GM21786 (cell line): ENCODE results near the gene IGSF23.
"Not testable (repeated sequence)": the region's sequence is repeated elsewhere in the genome, so short reads cannot be mapped to it uniquely, and the experiment has no call there.

Experiments
- ATAC-seq: cut with Tn5 transposase; IDR thresholded peaks from one replicate; pipeline ENCODE4 v1.9.1; 2021; ENCODE audit not compliant: unreplicated experiment

IGSF23 gene

DNA sequence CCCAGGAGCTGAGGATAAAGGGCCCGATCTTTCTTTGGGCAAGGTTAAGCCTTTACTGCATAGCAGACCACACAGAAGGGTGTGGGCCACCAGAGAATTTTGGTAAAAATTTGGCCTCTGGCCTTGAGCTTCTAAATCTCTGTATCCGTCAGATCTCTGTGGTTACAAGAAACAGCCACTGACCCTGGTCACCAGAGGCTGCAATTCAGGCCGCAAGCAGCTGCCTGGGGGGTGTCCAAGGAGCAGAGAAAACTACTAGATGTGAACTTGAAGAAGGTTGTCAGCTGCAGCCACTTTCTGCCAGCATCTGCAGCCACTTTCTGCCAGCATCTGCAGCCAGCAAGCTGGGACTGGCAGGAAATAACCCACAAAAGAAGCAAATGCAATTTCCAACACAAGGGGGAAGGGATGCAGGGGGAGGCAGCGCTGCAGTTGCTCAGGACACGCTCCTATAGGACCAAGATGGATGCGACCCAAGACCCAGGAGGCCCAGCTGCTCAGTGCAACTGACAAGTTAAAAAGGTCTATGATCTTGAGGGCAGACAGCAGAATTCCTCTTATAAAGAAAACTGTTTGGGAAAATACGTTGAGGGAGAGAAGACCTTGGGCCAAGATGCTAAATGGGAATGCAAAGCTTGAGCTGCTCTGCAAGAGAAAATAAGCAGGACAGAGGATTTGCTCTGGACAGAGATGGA, 49.5 kb downstream of the IGSF23 start:
- ATAC-seq = no peak

DNA sequence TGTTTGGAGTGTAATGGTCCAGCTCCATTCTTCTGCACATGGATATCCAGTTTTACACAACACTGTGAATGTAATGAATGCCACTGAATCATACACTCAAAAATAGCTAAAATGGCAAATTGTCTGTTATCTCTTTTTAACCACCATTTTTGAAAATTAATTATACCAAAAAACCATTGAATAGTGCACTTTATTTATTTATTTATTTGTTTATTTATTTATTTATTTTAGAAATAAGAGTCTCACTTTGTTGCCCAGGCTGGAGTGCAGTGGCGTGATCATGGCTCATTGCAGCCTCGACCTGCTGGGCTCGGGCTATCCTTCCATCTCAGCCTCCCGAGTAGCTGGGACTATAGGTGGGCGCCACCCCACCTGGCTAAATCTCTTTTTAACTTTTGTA, 50.6 kb downstream of the IGSF23 start:
- no peak for ATAC-seq

DNA sequence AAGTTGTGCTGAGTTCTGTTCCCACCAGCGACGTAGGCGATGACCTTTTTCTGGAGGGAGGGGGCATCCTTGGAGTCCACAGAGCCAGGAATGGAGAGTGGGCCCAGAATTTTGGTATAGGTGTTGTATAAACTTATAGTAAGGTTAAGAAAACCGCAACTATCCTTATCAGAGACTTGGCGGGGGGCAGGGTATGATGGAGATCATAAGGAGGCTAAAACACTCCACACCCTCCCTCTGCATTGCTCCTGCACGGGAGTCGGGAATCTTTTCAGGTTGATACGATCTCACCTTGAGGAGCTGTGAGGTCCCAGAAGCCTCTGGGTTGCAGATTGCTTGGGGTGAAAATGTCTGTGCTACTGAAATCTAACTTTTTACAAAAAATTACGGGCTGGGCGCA, 51.6 kb downstream of the IGSF23 start:
- ATAC-seq = no peak

DNA sequence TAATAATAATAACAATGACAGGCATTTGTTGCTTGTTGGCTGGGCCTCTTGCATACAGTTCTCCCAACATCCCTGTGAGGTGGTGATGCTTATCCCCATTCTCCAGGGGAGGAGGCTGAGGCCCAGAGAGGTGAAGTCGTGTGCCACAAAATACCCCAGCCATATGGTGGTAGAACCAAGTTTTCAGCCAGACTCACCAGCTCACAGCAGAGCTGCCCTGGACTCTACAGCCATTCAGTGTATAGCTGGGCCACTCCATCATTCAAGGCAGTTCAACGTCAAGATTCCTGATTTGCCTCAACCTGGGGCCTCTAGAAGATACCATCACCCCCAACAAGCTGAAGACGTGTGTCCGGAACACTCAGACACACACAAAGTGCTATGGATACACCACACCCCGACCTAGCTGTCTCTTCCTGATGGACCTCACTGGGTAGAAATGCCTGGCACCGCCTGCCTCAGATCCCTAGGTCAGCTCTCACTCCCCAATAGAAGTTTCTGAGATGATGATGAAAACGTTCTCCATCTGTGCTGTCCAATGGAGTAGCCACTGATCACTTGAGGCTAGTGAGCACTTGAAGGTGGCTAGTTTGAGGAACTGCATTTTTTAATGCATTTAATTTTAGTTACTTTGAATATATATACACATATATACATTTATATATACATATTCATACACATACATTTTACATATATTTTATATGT, 53.6 kb downstream of the IGSF23 start:
- ATAC-seq = no peak

- ATAC-seq = no peak
Measured at GRCh38 chr19:44668985-44669764, 55.8 kb downstream of the IGSF23 start.

- not testable (repeated sequence) for ATAC-seq
Measured at GRCh38 chr19:44670027-44670426, 56.7 kb downstream of the IGSF23 start.

GRCh38 chr19:44671400-44671799, 58.0 kb downstream of the IGSF23 start, which contains the start of gene CEACAM19:
Gene CEACAM19, plus strand, starts transcription at chr19:44671482. Its CDS starts 450 bp downstream, at chr19:44671932.
- ATAC-seq = no peak

DNA sequence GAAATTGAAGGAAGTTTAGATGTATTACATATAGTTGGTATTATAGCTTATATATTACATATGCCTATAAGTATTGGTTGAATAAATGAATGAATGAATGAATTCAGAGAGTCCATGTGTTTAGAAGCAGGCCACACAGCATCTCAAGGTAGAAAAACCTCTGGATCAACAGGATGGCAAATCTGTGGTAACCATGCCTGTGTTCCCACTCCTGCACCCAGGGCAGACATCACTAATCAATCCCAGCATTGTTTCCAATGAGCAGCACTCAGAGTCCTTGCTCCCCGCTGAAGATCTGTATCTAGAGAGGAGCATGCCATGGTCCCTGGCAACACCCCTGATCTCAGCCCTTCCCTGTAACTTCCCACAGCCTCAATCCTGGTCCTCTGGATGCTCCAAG, 58.9 kb downstream of the IGSF23 start:
- ATAC-seq = no peak

DNA sequence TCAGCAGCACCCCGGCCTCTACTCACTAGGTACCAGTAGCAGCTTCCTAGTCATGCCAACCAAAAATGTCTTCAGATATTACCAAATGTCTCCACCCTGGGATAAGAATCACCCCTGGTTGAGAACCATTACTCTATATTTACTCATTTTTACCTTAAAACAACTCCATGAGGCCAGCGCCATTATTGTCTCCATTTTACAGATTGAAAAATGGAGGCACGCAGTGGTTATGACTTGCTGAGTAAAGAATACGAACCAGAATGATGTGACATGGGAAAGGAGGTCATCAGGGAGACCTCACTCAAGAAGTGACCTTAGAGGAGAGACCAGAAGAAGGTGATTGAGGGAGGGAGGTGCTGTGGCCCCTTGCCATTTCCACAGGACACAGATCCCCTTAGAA, 60.1 kb downstream of the IGSF23 start:
- ATAC-seq = no peak

GRCh38 chr19:44675521-44675920, 62.2 kb downstream of the IGSF23 start:
- ATAC-seq = no peak

DNA sequence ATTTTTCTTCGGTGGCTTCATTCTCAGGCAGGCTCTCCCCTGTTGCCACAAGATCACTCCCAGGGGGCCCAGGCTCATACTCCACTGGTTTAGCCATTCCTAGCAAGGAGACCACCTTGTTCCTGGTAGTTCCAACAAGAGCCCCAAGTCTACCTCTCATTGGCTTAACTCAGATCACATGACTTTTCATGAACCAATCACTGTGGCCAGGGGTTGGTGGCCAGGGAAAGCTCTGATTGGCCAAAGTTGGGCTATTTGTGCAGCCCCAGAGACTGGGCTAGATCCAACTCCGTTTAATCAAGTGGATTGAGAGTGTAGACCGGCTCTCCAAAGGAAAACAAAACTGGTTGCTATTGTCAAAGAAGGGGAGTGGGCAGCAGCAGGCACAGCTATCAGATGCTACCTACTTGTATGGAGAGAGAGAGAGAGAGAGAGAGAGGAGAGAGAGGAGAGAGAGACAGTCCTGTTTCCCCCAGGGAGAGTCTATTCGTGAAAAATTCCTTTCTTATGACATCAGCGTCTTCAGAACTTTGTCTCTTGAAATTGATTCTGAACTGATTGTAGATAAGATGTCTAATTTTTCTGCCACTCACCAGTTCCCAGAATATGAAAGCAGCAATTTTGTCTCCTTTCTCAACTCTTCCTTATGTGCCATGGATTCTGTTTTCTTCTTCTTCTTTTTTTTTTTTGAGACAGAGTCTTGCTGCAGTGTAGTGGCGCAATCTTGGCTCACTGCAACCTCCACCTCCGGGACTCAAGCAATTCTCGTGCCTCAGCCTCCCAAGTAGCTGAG, 63.9 kb downstream of the IGSF23 start:
- ATAC-seq = no peak

DNA sequence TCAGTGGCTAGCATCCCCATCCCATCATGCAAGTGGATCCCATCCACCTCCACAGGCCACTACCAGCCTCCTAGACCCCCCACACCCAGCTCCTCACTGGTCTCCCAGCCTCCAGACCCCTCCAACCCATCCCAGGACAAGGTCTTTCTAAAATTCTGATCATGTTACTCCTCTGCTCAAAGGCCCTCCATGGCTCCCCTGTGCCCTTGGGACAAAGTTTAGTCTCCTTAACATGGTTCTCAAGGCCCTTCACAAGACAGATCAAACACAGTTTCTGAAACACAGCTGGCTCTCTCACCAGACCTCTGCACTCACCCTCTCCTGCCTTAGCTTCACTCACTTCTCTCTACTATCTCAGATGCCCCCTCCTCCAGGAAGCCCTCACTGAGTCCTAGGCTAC, 67.2 kb downstream of the IGSF23 start:
- no peak for ATAC-seq

GRCh38 chr19:44681992-44682790, 68.8 kb downstream of the IGSF23 start:
- no peak for ATAC-seq

DNA sequence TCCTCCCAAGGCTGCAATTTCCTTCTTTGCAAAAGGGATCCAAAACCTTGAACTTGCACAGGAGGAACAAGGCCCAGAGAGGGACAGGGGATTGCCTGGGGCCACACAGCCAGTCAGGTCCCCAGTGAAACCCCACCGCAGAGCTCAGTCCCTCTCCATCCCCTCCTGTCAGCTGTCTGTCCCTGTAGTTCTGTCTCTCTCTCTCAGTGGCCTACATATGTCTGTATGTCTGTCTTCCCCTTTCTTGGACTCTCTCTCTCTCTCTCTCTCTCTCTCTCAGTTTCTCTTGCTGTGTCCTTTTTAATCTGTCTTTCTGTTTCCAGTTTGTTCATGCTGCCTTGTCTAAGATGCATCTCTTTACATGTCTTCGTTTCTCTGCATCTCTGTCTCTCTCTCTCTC, 69.4 kb downstream of the IGSF23 start:
- no peak for ATAC-seq

GRCh38 chr19:44683434-44684210, 70.3 kb downstream of the IGSF23 start:
- no peak for ATAC-seq

- not testable (repeated sequence) for ATAC-seq
Measured at GRCh38 chr19:44684396-44684795, 71.0 kb downstream of the IGSF23 start.

DNA sequence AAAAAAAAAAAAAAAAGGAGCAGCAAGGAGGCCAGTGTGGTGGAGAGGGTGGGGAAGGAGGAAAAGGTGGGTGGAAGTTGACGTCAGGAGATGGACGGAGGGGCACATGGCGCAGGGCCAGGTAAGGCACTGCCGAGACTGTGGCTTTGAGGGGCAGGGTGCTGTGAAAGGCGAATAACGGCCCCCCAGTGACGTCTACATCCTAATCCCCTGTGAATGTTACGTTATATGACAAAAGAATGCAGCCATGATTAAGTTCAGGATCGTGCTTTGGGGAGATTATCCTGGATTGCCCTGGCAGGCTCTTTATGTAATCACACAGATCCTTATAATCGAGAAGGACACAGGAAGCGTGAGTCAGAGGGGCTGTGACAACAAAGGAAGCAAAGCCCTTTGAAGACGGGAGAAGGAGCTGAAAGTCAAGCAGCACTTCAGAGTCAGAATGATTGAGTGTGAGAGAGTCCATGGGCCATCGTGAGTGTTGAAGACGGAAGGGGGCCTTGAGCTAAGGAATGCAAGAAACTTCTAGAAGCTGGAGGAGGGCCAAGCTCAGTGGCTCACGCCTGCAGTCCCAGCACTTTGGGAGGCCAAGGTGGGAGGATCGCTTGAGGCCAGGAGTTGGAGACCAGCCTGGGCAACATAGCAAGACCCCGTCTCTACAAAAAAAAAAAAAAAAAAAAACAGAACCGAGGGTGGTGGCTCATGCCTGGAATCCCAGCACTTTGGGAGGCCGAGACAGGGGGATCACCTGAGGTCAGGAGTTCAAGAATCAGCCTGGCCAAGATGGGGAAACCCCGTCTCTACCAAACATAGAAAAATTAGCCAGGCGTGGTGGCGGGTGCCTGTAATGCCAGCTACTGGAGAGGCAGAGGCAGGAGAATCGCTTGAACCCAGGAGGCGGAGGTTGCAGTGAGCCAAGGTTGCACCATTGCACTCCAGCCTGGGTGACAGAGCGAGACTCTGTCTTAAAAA, 71.8 kb downstream of the IGSF23 start:
- no peak for ATAC-seq

DNA sequence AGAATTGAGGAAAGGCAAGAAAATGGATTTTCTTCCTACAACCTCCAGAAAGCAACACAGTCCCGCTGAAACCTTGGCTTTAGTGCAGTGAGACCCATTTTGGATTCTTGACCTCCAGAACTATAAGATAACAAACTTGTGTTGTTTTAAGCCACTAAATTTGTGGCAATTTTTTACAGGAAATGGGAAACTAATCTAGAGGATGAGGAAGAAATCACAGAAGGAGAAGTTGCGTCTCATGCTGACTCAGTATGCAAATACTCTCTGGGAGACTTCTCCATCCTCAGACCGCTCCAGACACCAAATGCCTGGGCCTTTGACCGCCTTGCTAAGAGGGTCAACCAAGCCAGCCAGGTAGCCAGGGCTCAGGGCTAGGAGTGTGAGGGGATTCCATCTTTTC, 72.5 kb downstream of the IGSF23 start:
- no peak for ATAC-seq
